Muscle of back (tissue), 11 donors: ENCODE measurements around the gene DOCK7. TPM values are rescaled to one million over a fixed set of nuclear protein-coding genes. Genes with fewer than 3 reads are reported as not detected.
"Not testable (repeated sequence)": the region's sequence is repeated elsewhere in the genome, so short reads cannot be mapped to it uniquely, and the experiment has no call there.

ENCODE experiments used
- DNase-seq, 3 donors: peaks; one replicate each; pipeline versions ENCODE4 v3.0.0 to v3.0.0-alpha.2; 2013
- polyA plus RNA-seq, 10 donors: library from polyadenylated mRNA; unstranded; fragments of 120-200 nt; gene quantifications; one replicate each; pipeline ENCODE4 v1.2.1, GENCODE V29; 2013; ENCODE audit not compliant: insufficient read length in 10 of 10

DOCK7 gene
- polyA plus RNA-seq, 10 donors: 29.3 to 39.5 (median 35.3) TPM

DNA sequence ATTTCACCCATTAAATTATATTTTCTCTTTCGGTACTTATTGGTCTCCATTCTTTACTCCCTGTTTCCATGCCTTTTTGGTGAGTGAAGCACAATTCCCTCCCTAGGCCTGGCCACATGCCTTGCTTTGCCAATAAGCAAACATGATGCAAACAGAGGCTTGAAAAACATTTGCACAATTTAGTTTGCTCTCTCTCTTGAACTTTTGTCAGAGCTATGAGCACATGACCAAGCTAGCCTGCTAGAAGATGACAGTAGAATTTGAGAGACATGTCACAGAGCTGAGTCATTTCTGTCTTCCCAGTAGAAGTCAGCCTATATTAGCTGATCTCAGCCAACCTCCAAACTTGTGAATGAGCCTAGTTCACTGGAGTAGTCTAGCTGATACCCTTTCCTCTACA is 66.3 kb downstream of the DOCK7 start:
- DNase-seq: peak in 2 of 3 donors; percentile 3 to 74

DNA sequence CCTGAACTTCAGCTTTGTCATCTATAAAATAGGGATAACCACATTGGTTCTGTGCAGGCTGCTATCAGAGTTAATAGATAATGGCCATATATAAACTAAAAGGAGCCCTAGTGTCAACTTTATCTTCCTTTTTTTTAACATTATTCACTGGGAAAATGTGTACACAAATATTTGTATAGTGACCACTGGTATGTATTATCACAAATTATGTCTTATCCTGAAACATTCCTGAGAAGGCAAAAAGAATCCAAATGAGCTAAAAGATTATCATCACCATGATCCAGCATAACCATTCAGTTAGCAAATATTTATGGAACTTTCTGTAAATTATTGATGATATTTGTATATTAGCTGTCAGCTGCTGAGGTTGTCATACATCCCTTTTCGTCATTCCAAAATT is 74.3 kb downstream of the DOCK7 start:
- DNase-seq: no peak

DNA sequence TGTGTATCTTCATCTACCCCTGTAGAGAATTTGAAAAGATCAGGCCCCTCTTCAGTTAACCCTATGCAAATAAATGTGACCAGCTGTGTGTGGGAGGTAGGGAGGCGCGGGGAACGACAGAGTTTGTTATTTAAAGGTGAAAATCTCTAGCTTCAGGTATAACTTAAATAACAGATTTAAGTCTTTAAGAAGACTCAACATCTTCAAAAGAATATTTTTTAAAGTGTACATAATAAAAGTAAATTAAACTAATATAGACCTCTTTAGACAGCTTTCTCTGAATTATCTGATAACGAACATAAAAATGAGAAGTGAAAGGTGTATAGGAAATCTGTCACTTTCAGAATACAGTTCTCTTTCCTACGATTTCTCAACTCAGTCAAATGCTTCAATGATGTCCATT is 74.9 kb downstream of the DOCK7 start:
- no peak for DNase-seq

DNA sequence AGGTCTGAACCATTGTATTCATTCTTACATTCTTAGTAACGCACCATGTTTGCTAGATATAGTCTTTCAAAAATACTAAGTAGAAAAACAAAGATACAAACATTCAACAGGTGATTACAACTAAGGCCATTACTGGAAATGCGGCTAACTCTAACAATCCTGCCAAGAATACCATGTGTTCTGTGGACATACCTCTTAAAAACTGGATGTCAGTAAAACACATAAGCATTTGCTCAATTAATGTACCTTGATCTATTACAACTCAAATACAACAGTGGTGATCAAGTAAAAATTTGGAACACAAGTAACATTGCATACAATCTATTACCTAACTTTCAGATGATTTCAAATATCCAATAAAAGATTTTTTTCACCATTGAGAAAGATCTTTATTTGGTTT is 75.4 kb downstream of the DOCK7 start:
- no peak for DNase-seq

- not testable (repeated sequence) for DNase-seq
Observed at GRCh38 chr1:62610588-62610987, 77.6 kb downstream of the DOCK7 start.

GRCh38 chr1:62608905-62609304 is 79.3 kb downstream of the DOCK7 start:
- no peak for DNase-seq

DNA sequence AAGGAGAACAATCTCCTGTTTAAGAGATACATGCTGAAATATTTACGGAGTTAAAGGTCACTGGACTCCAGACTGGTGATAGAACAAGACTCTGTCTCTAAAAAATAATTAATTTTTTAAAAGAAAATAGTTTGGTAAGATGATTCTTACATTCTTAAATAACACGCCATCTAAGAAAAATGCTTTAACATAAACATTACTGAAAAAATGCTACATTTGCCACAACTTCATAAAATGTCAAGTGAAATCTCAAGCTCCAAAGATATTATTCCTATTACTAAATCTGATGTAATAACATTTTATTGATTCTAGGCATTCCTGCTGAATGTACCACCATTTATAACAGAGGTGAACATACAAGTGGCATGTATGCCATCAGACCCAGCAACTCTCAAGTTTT is 86.7 kb downstream of the DOCK7 start:
- DNase-seq: no peak

DNA sequence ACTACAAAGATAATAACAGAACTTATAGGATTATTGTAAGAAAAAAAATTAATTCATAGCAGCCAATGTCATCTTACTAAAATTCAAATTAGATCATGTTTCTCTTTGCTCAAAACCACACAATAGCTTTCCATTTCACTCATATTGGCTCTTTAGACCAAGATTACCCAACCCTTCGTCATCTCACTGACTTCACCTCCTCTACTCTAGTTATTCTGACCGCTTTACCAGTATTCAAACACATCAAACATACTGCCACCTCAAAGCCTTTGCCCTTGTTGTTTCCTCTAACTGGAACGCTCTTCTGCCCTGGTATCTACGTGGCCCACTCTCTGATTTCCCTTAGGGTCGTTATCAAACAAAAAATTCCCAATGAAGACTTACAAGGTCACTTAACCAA is 89.1 kb downstream of the DOCK7 start:
- DNase-seq: no peak

- no peak for DNase-seq
Observed at GRCh38 chr1:62597281-62597680, 90.9 kb downstream of the DOCK7 start, which contains the start of gene ANGPTL3. Gene ANGPTL3 (plus strand): TSS chr1:62597520. CDS start chr1:62597567, 47 bp downstream.

- DNase-seq: no peak
Observed at GRCh38 chr1:62595647-62596046, 92.5 kb downstream of the DOCK7 start.

DNA sequence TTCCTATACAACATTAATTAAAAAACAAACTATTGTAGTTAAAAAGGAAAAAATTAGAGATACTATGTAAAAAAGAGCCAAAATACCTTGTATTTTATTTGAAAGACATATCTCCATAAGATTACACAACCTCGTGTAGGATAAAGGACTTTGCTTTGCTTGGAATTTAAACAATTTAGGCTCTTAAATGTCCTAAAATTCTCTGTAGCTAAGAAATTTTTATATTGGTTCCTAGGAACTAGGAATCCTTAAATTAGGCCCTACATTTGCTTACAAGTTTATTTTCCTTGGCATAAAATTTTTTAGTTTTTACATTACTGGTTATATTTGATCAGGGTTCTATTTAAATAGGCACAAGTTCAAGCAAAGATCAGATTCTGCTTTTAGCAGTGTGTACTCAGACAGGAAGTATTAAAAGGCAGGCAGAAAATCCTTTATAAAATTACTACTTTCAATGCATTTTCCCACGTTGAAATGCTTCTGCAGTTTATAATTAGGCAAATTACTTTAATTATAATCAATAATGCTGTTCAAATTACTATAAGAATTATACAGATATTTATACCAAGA is 94.3 kb downstream of the DOCK7 start:
- no peak for DNase-seq

DNA sequence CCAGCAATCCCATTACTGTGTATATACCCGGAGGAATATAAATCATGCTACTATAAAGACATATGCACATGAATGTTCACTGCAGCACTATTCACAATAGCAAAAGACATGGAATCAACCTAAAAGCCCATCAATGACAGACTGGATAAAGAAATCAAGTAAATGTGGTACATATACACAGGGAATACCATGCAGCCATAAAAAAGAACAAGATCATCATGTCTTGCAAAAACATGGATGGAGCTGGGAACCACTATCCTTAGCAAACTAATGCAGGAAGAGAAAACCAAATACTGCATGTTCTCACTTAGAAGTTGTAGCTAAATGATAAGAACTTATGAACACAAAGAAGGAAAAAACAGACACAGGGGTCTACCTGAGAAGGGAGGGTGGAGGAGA is 97.2 kb downstream of the DOCK7 start:
- DNase-seq: no peak

DNA sequence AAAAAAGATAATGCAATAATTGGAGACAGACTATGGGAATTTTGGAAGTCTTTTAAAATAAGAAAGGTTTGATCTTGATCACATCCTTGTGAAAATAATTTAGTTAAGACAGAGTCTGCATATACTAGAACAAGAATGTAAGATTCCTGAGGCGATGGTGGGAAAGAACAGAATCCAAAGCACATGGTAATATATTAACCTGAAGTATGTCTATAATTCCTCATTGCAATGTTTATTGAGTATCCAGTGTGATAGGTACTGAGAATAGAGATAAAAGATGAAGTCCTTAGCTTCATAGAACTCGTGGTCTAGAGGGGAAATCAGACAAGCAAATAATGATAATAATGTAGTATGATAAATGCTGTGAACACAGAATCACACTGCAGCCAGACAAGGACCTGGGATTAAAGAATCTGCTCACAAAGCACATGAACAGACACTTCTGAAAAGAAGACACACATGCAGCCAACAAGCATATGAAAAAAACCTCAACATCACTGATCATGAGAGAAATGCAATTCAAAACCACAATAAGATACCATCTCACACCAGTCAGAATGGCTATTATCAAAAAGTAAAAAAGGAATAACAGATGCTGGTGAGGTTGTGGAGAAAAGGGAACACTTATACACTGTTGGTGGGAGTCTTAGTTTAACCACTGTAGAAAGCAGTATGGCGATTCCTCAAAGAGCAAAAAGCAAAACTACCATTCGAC is 97.8 kb downstream of the DOCK7 start:
- DNase-seq: no peak

DNA sequence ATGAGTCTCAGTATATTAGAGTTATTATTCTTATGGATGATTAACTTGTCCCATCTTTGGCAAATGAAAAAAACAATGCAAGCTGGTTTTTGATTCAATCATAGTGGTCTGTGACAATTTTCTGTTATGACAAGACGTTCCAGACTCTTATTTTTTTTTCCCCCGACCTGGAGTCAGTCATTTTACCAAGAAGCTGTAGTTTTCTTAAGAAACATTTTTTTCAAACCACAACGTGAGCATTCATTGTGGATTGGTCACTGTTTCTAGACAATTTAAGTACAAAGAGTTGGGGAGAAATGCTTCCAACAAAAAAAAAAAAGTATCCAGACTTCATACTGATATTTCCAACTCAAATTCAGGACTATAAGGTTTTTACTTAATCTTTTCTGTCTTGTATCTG is 98.9 kb downstream of the DOCK7 start:
- DNase-seq: peak in 1 of 3 donors; percentile 7

DNA sequence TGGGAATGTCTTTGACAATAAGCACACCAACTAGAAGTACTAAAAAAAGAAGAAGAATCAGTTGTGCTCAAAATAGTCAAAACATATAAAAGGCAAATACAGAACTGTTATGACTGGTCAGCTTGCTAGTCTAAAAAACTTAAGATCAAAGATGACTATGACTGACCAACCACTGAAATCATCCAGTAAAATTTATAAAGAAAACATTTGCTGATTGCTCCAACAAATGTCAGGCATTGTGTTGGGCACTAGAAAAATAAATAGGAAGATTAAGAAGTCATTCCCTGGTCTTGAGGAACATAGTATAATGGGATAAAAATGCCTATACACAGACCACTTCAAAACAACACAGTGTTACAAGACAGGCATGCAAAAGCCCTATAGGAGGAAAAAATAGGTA is 100.2 kb downstream of the DOCK7 start:
- no peak for DNase-seq

GRCh38 chr1:62585469-62586155 is 102.6 kb downstream of the DOCK7 start:
- DNase-seq: peak in 1 of 3 donors; percentile 25

DNA sequence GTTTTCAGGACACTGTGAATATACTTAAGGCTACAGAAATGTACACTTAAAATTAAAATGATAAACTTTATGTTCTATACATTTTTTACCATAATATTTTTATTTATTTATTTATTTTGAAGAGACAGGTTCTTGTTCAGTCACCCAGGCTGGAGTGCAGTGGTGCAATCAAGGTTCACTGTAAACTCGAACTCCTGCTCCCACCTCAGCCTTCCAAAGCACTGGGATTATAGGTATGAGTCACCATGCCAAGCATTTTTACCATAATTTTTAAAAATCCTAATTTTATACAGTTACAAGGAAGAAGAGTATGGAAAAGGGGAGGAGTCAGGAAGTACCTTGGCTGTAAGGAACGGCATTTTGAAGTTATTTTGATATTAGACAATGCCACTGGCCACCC is 114.5 kb downstream of the DOCK7 start:
- no peak for DNase-seq

- DNase-seq: no peak
Observed at GRCh38 chr1:62572476-62572875, 115.7 kb downstream of the DOCK7 start.

DNA sequence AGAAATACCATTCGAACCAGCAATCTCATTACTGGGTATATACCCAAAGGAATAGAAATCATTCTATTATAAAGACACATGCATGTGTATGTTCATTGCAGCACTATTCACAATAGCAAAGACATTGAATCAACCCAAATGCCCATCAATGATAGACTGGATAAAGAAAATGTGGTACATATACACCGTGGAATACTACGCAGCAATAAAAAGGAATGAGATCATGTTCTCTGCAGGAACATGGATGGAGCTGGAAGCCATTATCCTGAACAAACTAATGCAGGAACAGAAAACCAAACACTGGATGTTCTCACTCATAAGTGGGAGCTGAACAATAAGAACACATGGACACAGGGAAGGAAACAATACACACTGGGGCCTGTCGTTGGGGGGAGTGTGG is 116.7 kb downstream of the DOCK7 start:
- not testable (repeated sequence) for DNase-seq

- not testable (repeated sequence) for DNase-seq
Observed at GRCh38 chr1:62567926-62568325, 120.3 kb downstream of the DOCK7 start.

DNA sequence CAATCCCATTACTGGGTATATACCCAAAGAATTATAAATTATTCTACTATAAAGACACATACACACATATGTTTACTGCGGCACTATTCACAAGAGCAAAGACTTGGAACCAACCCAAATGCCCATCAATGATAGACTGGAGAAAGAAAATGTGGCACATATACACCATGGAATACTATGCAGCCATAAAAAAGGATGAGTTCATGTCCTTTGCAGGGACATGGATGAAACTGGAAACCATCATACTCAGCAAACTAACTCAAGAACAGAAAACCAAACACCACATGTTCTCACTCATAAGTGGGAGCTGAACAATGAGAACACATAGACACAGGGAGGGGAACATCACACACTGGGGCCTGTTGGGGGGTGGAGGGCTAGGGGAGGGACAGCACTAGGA is 121.0 kb downstream of the DOCK7 start:
- not testable (repeated sequence) for DNase-seq

DNA sequence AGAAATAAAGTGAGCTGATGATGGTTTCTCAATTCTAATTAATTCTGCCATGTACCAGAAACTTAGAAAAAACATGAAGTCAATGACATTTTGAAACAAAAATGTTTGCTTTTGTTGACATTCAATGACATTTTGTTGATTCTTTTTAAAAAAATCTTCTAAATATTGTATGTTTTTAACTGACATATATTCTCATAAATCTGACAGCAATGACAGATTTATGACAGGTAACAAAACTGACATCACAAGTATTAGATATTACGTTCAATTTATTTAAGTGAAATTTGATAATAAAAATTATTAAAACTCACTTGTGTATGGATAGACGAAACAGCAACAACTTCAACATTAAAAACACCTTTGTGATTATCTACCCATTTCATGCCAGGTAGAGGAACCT is 126.9 kb downstream of the DOCK7 start:
- no peak for DNase-seq

DNA sequence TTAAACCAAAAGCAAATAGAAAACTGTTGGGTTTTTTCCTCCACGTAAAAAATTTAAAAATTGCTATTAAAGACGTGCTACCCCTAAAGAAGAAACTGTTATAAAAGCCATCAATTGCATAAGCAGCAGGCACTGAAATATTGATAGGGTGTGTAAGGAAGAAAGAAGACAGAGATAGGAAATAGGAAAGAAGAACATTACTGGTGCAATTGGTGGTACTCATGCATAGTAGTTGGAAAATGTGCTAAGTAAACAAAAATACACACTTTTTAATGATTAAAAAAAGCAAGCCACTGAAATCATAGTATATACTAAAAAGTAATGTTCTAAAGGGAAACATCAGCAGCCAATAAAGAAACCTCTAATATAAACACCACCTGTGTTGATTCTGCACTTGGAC is 143.6 kb downstream of the DOCK7 start:
- no peak for DNase-seq
